ENCODE measurements around the gene WTAP.

WTAP gene

GRCh38 chr6:159797554-159797953, 70.2 kb downstream of the WTAP start:
- TF ChIP-seq CTCF (IDR thresholded peaks at IDR 0.05; ENCODE audit: unreplicated experiment in 3 of 3): no peak
- H3K9me3 Mint-ChIP-seq: no peaks in the 10 kb centered on the region
- H3K4me1 Mint-ChIP-seq: peaks cover 2% of the 10 kb centered on the region
- peaks cover 38% of the 10 kb centered on the region for H3K36me3 Mint-ChIP-seq (ENCODE audit: low read depth)
- H3K4me3 Mint-ChIP-seq: no peak overlapping the region
- H3K27me3 Mint-ChIP-seq (ENCODE audit: low read depth): no peaks in the 10 kb centered on the region
- H3K27ac Mint-ChIP-seq: no peak overlapping the region

GRCh38 chr6:159800141-159800865, 73.0 kb downstream of the WTAP start, which contains the start of gene PNLDC1:
TSS of gene PNLDC1 (plus strand) at chr6:159800276. CDS start at chr6:159800308, 32 bp downstream.
- Mint-ChIP-seq H3K4me1 (no peaks in the 10 kb centered on the region), H3K36me3 (ENCODE audit: low read depth) (peaks cover 25% of the 10 kb centered on the region), H3K4me3 (no peak within 1 kb of the TSS), H3K27ac (no peak within 1 kb of the TSS), H3K9me3 (no peaks in the 10 kb centered on the region), H3K27me3 (ENCODE audit: low read depth) (peaks cover 5% of the 10 kb centered on the region)
- no peak for TF ChIP-seq CTCF (IDR thresholded peaks at IDR 0.05; ENCODE audit: unreplicated experiment in 3 of 3)

- H3K9me3 Mint-ChIP-seq: no peaks in the 10 kb centered on the region
- no peak overlapping the region for H3K4me3 Mint-ChIP-seq
- H3K27ac Mint-ChIP-seq: no peak overlapping the region
- peaks cover 25% of the 10 kb centered on the region for H3K36me3 Mint-ChIP-seq (ENCODE audit: low read depth)
- H3K27me3 Mint-ChIP-seq (ENCODE audit: low read depth): peaks cover 5% of the 10 kb centered on the region
- H3K4me1 Mint-ChIP-seq: no peaks in the 10 kb centered on the region
- no peak for TF ChIP-seq CTCF (IDR thresholded peaks at IDR 0.05; ENCODE audit: unreplicated experiment in 3 of 3)
Measured at GRCh38 chr6:159801935-159802334, 74.6 kb downstream of the WTAP start.

- Mint-ChIP-seq H3K4me3 (no peak overlapping the region), H3K9me3 (no peaks in the 10 kb centered on the region), H3K27me3 (ENCODE audit: low read depth) (peaks cover 5% of the 10 kb centered on the region), H3K27ac (no peak overlapping the region), H3K4me1 (no peaks in the 10 kb centered on the region), H3K36me3 (ENCODE audit: low read depth) (peaks cover 2% of the 10 kb centered on the region)
- TF ChIP-seq CTCF (IDR thresholded peaks at IDR 0.05; ENCODE audit: unreplicated experiment in 3 of 3): no peak
Measured at GRCh38 chr6:159804504-159804903, 77.2 kb downstream of the WTAP start.

- Mint-ChIP-seq H3K4me1 (no peaks in the 10 kb centered on the region), H3K36me3 (ENCODE audit: low read depth) (no peaks in the 10 kb centered on the region), H3K27me3 (ENCODE audit: low read depth) (peaks cover 5% of the 10 kb centered on the region), H3K9me3 (no peaks in the 10 kb centered on the region), H3K27ac (no peak overlapping the region), H3K4me3 (no peak overlapping the region)
- TF ChIP-seq CTCF (IDR thresholded peaks at IDR 0.05; ENCODE audit: unreplicated experiment in 3 of 3): no peak
Measured at GRCh38 chr6:159805440-159806020, 78.2 kb downstream of the WTAP start.

All from nephron (organoid).